ENCODE measurements around the gene EFHD2. TPM values are rescaled to one million over a fixed set of nuclear protein-coding genes. Genes with fewer than 3 reads are reported as not detected.
"Not testable (repeated sequence)": the region's sequence is repeated elsewhere in the genome, so short reads cannot be mapped to it uniquely, and the experiment has no call there.

EFHD2 gene, protein sequence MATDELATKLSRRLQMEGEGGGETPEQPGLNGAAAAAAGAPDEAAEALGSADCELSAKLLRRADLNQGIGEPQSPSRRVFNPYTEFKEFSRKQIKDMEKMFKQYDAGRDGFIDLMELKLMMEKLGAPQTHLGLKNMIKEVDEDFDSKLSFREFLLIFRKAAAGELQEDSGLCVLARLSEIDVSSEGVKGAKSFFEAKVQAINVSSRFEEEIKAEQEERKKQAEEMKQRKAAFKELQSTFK
- total RNA-seq (2014; rRNA removed; shearing (Covaris generic)), result 134 and 169 TPM in 2 replicates
- polyA plus RNA-seq (2015; cell fraction: cytosol; rRNA removed), result 200 and 212 TPM in 2 replicates
- polyA plus RNA-seq (2015; cell fraction: nucleus; rRNA removed), result 115 and 116 TPM in 2 replicates

- peak; percentile 56 for DNase-seq (ENCODE audit: low read depth)
Observed at GRCh38 chr1:15409388-15410222, at the start of gene EFHD2. EFHD2 (plus strand) TSS chr1:15409888; CDS start chr1:15409972, 84 bp downstream.

DNA sequence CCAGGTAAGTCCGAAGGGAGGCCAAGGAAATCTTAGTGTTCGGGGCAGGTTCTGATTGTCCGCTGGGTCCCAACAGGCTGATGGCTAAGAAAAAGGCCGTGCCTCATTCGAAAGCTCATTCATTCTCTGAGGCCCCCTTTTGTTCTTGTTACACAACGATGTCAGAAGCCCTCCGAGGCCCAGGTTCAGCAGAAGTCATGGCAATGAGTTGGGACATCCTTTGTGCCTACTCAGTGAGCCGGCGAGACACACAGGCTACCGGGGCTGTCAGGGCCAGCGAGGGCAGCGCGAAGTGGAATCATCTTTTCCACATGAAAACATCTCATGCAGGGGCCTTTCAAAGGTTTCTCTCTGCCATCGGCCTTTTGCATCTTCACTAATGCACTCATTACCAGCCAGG is 49.0 kb upstream of the EFHD2 start:
- no peak for DNase-seq (ENCODE audit: low read depth)

DNA sequence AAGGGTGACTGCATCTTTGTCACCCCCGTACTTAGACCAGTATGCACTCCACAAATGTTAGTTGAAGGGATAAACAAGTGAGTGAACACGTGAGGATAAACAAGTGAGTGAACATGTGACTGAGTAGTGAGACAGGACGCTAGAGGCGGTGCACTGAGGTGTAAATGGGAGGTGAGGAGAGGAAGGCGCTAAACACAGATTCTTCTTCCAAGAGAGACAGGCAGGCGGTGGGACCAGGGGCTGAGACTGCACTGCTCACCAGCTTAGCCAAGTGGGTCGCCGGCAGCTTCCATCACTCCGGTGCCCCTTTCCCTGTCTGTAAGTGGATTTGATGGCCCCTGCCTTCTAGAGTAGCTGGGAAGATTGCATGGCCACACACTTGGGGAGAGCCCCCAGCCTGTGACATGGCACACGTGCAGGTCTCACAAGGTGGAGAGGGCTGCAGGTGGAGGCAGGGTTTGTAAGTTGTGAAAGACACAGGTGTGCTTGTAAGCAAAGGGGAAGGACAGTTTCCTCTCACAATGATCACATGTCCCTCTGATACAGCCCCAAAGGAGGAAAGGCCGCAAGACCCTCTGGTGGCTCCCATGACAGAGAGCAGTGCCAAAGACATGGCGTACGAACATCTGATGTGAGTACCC is 47.5 kb upstream of the EFHD2 start:
- DNase-seq (ENCODE audit: low read depth), result no peak

DNA sequence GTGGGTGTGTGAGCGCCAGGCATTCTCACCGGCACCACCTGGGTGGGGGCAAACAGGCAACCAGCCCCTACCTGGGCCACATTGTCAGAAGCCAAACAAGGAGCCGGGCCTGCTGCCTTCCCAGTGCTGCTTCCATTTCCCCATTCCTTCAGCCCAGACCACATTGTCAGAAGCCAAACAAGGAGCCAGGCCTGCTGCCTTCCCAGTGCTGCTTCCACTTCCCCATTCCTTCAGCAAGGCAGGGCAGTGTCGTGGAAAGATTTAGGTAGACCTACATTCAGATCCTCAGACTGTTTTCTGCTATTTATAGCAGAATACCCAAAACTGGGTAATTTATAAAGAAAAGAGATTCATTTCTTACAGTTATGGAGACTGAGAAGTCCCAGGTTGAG is 47.0 kb upstream of the EFHD2 start:
- DNase-seq (ENCODE audit: low read depth), result no peak

- peak; percentile 20 for DNase-seq (ENCODE audit: low read depth)
Observed at GRCh38 chr1:15364740-15365139, 44.9 kb upstream of the EFHD2 start.

- DNase-seq (ENCODE audit: low read depth), result no peak
Observed at GRCh38 chr1:15368888-15369287, 40.8 kb upstream of the EFHD2 start.

DNA sequence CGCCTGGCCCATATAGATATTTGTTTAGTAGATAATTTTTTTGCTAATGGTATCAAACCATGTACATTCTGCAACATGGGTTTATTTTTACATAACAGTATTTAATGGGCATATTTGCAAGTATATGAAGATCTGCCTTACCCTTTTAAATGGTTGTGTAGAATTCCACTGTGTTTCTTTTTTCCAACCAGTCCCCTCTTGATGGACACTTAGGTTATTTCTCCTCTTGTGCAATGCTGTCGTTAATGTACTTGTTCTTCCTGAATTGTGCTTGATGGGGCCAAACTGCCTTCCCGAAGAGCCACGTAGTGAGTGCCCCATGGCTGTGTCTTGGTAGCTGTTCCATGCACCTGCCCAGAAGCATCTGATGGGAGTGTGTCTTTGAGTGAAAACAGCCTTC is 39.4 kb upstream of the EFHD2 start:
- DNase-seq (ENCODE audit: low read depth), result no peak

DNA sequence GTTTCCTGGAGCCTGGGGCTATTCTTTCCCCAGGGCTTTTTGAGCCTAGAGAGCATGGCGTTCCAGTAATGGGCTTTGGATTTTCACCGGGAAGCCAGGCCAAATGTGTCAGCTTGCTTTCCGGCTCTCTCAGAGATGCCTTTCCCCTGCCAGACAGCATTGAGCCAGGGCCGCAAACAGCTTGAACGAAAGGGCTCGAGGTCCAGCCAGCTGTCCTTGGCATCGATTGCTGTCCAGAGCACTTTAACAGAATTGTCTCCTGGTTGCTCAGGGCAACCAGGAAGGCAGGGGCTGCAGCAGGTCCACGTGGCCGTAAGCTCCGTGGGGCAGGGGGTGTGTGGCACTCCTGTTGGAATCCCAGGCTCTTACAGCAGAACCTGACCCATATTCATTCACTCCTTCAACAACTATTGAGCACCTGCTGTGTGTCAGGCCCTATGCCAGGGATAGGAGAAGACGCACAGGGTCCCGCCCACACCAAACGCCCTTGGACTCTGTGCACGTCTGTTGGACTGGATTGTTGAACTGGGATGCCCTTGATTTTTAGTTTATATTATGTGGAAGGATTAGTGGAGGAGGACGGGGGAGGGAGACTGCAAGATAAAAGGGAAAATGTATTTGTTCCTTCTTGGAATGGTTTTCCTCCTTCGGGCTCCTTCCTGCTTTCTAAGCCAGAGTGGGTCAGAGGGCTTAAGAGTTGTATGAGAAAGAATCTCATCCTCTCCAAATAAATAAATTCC is 38.7 kb upstream of the EFHD2 start:
- DNase-seq (ENCODE audit: low read depth), result no peak

GRCh38 chr1:15371610-15372545 is 37.8 kb upstream of the EFHD2 start:
- DNase-seq (ENCODE audit: low read depth), result no peak

DNA sequence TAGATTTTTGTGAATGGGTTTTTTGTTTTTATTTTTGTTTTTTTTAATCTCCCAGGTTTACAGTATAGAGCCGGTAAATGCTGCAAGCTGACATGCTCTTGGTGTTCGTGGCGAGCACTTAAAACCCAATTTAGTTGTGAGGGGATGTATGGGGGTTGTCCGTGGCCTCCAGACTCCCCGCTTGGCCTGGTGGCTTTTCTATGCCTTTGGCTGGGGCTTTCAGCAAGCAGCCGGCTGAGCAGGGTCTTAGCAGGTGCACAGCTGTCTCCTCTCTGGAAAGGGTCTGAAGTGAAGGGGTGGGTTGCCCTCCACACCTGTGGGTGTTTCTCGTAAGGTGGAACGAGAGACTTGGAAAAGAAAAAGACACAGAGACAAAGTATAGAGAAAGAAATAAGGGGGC is 31.0 kb upstream of the EFHD2 start:
- no peak for DNase-seq (ENCODE audit: low read depth)

GRCh38 chr1:15379151-15379550 is 30.5 kb upstream of the EFHD2 start:
- not testable (repeated sequence) for DNase-seq (ENCODE audit: low read depth)

- no peak for DNase-seq (ENCODE audit: low read depth)
Observed at GRCh38 chr1:15380601-15381508, 28.8 kb upstream of the EFHD2 start.

DNA sequence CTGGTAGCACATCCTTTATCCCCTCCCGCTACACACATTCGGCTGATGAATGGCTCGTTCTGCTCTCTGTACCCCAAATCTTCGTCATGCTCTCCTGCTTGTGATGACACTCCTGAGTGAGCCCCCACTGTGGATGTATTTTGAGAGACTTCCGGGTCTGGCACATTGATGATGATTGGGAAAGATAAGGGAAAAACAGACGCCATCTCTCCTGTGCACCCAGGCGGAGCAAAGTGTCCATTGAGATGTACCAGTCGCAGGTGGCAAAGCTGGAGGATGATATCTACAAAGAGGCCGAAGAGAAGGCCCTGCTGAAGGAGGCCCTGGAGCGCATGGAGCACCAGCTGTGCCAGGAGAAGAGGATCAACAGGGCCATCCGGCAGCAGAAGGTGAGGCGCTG is 27.9 kb upstream of the EFHD2 start:
- no peak for DNase-seq (ENCODE audit: low read depth)

GRCh38 chr1:15382601-15383518 is 26.8 kb upstream of the EFHD2 start:
- DNase-seq (ENCODE audit: low read depth), result no peak

DNA sequence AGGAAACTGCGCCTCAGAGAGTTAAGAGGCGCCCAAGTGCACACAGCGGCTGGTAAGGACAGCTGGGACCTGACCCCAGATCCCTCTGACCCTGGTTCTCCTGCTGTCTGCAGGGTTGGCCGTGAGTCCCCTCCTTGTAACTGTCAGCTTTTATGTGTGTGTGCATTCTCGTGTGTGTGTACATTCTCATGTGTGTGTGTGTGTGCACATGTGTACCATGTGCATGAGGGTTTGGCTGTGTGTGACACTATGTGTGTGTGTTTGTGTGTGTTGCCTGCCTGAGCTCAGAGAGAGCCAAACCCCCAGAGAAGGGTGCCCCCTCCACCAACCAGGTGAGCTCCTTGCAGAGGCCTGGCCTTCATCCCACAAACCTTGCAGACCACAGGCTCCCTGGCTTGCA is 25.9 kb upstream of the EFHD2 start:
- no peak for DNase-seq (ENCODE audit: low read depth)

- no peak for DNase-seq (ENCODE audit: low read depth)
Observed at GRCh38 chr1:15384301-15384901, 25.3 kb upstream of the EFHD2 start.

DNA sequence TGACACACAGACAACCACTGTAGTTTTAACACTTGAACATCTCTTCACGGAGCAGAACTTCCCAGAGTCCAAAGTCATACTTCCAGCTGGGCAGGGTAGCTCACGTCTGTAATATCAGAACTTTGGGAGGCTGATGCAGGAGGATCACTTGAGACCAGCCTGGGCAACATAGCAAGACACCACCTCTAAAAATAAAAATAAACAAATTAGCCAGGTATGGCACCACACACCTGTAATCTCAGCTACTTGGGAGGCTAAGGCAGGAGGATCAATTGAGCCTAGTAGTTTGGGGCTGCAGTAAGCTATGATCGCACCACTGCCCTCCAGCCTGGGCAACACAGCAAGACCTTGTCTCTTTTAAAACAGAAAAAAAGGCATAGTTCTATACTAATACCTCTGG is 24.3 kb upstream of the EFHD2 start:
- DNase-seq (ENCODE audit: low read depth), result no peak

All from HT1080 (cell line).